HG02840 (cell line): ENCODE results near the gene SLC2A9.

Experiments used
- ATAC-seq: cut with Tn5 transposase; IDR thresholded peaks from one replicate; pipeline ENCODE4 v1.9.1; 2021; ENCODE audit warnings: mild to moderate bottlenecking, moderate library complexity, moderate number of reproducible peaks; ENCODE audit not compliant: unreplicated experiment, low FRiP score

SLC2A9 gene

DNA sequence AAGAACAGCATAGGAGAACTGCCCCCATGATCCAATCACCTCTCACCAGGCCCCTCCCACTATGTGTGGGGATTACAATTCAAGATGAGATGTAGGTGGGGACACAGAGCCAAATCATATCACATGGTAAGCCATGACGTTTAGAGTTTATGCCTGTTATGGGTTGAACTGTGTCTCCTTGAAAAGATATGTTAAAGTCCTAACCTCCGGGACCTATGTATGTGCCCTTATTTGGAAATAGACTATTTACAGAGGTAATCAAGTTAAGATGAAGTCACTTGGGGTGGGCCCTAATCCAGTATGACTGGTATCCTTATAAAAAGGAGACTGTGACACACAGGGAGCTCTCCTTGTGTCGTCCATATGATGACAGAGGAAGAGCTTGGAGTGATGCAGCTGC is 25.2 kb upstream of the SLC2A9 start:
- no peak for ATAC-seq

DNA sequence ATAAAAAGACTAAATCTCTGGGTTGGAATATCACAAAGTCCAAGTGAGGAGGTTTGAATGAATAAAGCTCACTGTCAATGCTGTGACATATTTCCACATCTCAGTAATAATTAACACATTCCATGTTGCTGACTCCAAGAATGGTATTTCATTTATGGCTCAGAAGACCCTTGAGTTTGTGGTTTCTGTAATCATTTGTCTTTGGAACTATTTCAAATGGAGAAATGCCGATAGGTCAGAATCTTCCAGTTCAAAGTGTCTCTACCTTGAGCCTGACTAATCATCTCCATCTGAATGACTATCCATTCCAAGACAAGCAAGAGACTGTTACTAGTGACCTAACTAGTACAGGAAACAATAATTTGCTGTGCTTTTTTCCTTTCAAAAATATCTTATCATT is 24.2 kb upstream of the SLC2A9 start:
- no peak for ATAC-seq

DNA sequence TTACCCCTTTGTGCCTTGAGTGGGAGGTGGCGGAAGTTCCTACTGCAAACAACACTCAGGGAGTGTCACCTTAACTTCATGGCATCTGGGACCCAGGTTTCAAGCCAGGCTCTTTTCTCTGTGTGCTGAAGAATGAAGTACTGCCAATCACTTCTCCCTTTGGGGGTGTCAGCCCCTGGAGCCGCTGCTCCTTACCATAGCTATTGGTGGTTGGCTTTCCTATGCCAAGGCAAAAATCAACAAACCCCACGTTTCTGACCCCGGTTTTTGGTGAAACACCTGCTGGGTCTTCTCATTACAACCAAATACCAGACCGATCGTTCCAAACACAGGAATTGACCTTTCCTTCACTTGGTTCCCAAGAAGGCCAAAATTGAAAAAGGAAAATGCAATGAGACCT is 19.7 kb upstream of the SLC2A9 start:
- ATAC-seq = no peak

DNA sequence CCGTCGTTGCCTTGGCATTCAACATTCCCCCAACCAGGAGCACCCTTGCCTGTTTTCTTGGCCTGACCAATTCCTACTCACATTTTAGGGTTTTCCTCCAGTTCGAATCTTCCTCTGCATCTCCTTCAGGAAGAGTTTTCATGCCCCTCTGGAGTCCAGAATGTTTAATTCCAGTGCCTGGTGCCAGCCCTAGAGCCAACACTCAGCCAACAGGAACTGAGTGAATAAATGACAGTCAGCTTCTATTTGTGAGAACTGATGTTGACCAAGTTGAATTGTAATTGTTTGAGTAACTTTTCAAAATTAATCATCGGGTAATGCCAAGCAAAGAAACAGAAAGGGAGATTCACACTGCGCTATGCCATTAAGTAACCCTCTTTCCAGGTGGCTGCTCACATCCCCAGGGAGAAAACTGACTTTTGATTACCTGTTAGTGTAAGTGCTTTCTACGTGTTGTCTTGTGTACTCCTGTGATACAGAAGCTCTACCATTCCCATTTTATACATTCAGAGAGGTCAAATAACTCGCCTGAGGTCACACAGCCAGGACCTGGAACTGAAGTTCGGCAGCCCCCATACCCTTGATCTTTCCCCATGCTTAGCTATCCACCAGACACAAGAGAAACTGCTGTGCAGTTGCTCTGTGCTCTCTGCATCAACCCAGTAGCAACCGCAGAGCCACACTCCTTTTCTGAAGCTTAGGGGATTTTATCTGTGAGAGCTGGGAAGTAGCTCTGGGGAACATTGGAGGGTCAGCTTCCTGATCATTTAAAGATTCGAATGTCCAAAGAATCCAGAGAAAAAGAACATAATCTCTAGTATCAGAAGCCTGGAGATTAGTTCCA is 19.0 kb upstream of the SLC2A9 start:
- no peak for ATAC-seq

DNA sequence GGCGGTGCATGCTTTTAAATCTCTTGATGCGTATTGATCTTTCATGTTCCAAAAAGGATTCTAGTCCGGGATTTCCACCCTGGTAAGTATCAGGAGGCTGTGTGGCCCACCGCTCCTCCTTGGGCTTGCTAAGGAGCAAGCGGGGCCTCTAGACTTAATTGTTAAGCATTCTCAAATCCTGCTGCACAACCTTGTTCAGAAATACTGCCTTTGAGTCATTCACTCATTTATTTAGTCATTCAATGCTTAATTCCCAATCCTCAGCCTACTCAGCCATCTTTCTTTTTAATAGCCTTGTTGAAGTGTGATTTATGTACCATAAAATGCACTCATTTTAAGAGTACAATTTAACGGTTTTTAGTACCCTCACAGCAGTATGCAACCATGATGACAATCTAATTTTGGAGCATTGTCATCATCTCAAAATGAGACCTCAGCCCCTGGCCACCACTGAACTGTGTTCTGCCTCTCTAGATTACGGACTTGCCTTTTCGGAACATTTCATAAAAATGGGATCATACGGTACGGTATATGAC is 15.6 kb upstream of the SLC2A9 start:
- ATAC-seq = no peak

DNA sequence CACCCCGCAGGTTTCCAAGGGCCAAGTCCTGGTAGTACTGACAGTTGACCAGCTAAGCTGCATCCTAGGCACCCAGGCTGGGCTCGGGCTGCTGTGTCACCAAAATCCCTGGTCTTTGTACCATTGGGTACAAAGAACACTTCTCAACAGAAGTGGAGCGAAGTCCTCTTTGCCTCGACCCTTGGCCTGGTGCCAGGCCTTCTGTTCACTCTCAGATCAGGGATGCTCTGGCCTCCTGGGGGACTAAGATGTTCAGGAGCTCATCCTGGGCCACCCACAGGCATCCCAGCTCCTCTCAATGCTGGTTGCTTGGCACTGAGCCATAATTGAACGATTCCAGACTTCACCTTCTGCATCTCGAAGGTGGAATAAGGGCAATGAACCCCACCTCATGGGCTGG is 13.8 kb upstream of the SLC2A9 start:
- ATAC-seq = no peak

DNA sequence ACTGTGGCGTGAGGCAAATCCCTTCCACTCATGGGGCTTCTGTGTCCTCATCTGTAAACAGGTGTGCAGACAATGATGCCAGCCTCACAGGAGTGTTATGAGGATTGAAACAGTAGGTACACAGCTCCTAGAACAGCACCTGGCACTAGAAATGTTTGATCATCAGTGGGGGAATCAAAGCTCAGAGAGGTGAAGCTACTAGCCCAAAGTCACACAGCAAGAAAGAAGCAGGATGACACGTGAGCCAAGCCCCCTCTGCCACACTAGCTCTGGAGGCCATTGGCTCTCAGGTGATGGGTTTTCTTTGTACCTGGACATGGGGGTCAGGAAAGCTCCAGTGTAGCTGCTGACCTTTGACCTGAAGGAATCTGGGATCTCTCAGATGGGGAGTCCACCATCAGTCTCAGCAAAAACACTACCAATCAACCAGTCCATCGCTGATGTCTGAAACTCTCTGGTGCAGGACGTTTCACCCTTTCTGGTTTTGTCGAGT is 13.4 kb upstream of the SLC2A9 start:
- no peak for ATAC-seq

DNA sequence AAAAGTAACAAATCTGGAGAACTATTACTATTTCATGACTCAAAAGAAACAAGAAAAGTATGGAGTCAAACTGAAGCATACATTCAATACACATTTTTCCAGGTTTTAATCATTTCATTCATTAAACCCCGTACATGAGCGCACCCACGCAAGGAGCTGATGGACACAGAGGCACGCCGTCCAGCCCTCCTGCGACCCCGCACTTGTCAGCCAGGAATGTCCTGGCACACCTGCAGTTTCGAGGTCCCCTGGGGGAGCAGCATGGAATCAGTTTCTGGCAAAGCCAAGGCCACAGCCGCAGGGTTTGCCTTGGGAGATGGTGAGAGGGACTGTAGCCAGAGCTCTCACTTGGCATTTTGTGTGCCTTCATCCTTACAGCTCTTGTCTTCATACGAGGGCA is 12.8 kb upstream of the SLC2A9 start:
- no peak for ATAC-seq

DNA sequence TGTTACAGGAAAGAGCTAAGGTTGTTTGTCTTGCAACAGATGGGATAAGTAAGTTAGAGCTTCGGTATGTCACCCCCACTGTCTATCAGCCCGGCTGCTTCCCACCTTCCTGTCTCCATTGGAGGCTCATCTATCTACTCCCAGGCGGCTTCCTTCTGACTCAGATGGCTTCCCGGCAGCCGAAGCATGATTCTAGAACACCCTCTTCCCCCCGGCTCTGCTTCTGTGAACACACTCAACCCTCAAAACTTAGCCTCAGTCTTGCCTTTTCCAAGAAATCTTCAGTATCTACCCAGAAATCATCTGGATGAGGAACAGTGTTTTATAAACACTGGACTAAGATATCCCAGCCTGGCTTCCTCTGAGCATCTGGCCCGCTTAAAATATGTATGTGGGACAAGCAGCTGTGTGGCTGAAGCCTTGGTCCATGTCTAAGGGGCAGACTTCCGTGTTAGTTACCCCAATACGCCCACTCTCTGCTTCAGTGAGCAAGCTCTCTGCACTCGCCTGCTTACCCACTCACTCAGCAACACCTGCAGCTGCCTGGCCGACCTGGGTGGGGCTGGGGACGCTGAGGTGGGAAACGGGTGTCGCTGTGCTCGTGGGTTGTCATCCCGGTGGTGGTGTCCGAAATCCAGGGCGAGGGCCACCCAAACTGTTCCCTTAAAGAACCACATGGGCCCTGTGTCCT is 12.0 kb upstream of the SLC2A9 start:
- no peak for ATAC-seq

DNA sequence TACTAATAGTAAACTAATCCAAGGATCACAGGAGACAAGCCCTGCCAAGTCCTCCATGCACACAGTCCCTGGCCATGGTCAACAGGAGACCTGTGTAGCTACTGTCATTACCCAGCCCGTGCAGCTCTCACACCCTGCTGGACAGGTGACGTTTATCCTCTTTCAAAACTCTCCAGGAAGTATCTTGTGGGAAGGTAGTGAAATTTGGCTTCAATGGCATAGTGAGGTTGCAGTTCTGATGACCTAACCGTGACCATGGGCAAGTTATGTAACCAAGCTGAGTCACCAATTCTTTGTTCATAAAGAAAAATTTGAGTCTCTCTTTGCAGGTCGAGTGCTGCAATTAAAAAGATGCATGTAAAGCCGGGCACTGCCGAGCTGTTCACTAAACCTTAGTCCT is 11.3 kb upstream of the SLC2A9 start:
- ATAC-seq = no peak

DNA sequence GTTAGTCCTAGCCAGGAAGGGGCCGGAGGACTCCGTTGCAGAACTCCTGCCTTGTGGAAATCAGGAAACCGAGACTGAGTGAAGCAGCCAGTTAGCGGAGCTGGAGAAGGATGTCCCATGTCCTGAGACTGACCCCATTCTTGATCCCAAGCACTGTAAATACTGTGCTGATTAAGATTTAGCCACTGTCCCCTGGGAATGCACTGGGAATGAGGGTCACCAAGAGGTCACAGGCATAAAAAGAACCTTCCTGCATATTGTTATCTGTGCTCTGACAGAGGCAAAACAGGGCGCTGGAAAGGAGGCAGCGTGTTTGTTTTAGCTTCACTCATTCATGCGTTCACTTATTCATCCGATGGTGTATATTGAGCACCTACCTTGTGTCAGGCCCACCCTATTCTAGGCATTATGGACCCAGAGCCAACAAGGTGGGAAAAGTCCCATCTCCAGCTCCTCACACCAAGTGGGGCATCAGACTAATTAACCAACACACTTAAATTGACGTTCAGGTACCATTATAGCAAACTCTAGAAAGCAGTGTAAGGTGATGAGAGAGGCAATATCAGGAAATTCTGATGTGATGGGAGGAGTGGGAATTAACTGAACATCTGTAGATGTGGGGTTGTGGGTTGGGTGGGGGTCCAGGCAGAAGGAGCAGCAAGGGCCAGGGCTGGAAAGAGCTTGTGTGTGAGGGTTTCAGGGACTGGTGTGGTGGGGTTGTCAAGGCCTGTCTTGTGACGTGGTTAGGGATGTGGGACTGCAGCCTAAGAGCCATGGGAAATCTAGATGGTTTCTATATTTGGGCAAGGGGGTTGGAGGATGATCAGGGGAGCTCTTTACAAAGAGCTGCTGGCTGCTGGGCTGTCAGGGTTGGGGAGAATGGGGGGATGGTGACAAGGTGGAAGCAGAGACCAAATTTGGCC is 10.6 kb upstream of the SLC2A9 start:
- ATAC-seq = no peak

DNA sequence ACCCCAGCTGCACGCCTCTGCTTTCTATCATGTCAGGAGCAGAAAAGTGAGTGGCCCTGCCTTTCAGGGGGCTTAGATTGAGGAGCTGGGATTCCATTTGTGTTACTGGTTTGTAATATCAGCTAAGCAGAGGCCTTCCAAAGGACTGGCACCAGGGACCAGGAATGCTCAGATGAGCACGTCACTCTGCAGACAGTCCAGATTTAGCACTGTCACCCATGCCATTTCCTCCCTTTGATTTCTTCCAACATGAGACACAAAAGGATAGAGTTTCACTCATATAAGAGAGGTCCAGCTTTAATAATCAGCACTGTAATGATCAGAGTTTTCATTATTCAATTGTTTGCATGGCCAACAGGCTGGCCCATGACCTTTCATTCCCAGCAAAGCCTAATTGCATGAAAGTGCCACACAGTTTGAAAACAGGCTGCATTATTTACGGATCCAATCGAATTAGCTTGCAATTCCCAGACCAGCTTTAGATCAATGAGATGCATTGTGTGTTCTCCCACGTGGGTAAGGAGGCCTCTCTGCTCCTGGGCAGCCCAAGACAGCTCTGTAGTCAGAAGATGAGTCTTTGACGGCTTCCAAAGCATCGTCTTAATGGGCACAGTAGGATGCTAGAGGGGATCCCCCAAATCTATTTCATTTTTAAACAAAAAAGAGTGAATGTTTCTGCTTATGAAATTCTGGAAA is 9.8 kb upstream of the SLC2A9 start:
- no peak for ATAC-seq

DNA sequence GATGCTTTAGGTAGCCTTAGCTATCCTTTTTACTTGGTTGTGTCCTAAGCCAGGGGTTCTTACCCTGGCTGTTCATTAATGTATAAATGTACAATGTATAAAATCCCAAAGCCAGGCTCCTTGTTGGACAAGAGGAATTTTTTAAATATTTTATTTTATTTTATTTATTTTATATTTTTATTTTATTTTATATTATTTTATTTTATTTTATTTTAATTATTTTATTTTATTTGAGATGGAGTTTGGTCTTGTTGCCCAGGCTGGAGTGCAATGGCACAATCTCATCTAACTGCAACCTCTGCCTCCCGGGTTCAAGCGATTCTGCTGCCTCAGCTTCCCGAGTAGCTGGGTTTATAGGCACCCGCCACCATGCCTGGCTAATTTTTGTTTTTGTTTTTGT is 8.1 kb upstream of the SLC2A9 start:
- ATAC-seq = no peak

DNA sequence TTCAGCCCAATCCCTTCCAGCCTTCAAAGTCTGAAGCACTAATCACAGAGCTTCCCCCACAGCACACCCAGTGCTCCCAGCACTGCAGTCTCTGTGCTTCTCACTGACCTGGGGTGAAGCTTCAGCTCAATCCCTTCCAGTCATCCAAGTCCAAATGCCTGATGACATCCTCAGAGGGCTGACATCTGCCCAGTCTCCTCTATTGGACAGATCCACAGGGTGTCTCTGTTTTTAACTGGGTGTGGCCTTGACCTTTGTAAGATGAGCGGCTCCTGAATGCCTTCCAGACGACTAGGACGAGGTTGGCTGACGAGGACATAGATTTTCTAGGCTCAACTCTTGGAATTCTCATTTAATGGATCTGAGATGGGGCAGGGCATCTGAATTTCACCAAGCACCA is 7.6 kb upstream of the SLC2A9 start:
- no peak for ATAC-seq

DNA sequence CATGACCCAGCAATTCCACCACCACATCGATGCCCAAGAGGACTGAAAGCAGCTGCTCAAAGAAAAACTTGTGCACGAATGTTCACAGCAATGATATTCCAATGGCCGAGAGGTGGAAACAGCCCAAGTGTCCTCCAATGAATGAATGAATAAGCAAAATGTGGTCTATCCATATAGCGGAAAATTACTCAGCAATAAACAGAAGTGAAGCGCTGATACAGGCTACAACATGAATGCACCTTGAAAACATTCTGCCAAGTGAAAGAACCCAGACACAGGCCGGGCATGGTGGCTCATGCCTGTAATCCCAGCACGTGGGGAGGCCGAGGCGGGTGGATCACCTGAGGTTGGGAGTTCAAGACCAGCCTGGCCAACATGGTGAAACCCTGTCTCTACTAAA is 5.2 kb upstream of the SLC2A9 start:
- no peak for ATAC-seq

DNA sequence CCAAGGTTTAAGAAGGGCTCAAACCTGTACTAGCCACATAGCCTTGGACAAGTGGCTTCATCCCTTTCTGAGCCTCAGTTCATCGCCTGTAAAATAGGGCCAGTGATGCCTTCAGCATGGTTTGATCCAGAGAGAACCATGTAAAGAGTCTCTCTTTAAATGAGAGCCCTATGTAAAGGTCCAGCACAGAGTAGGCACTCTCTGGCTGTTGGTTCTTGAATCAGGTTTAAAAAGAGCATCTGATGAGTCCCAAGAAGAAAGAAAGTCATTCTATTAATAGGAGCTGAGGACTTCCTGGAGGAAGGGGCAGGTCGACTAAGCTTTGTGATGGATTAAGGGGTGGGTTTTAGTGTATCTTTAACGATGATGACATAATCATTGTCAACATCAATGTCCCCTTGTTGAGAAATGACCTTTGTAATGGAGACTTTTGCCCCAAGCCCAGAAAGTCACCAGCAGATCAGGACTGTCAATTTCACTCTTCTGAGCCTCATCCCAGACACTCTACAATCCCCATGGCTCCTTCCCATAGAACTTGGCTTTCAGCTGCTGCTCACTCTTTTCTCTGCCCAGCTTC is 4.0 kb upstream of the SLC2A9 start:
- ATAC-seq = no peak

DNA sequence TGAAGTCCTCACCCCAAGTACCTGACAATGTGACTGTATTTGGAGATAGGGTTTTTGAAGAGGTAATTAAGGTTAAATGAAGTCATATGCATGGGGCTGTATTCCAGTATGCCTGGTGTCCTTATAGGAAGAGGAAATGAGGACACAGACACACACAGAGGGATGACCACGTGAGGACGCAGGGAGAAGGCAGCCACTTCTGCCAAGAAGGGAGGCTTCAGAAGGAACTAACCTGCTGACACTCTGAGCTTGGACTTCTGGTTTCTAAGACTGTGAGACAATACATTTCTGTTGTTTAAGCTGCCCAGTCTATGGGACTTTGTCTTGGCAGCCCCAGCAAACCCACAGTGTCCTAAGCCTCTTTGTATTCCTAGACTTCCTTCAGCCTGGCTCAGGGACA is 3.0 kb upstream of the SLC2A9 start:
- no peak for ATAC-seq

DNA sequence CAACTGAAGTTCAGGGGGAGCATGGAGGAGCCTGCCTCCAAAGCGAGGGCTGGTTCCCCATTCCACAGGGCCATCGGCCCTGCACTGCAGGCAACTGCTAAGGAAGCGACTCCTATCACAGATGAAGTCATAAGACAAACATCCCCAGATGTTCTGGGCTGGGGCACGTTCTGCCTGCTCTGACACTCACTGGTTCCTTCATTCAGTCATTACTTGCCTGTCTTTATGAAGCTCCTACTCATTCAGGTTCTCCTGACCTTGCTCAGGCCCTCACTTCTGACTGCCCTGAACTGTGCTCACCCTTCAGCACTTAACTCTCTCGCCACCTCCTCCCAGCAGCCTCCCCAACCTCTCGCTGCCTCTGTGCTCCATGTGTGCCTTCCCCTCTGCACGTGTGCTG is 2.5 kb upstream of the SLC2A9 start:
- no peak for ATAC-seq

DNA sequence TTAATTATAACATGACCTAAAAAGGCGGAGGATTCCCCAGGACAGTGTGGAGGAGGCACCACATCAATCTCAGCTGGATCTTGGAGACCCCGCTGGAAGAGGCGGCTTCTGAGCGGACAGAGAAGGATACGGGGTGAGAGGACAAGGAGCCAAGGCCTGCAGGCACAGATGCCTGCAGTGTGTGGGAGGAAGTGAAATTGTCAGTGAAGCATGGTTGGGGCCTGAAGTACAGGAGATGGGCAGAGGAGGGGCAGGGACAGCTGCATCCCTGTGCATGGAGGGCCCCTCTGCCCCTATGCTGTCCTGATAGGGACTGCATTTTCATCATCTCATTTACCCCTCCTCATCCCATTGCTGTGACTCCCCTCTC is 1.7 kb upstream of the SLC2A9 start:
- ATAC-seq = no peak
